DMS114 treated with DMSO at 0.1 percent for 48 hours (cell line): Measurements from ENCODE around the gene IQSEC2.

Source experiments
- DNase-seq: peaks from one replicate; lab custom pipeline; 2025; ENCODE audit not compliant: unreplicated experiment; lab: John Stamatoyannopoulos, UW

IQSEC2 gene

DNA sequence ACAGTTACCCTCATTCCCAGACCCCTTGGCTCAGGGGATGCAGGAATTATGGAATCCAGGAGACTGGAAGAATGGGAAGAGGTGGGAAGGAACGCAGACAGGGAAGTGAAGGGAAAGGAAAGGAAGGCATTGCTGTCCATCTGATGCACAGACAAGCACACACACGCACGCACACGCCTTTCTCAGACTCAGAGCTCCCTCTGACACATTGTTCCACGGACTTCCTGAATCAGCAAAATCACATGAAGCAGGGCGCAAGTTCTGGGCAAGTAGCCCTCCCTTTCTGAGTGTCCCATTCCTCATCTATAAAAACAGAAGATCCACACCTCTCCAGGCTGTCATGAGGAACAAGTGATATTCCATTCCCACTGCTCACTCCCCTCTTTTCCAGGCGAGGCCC lies 13.2 kb downstream of the IQSEC2 start:
- DNase-seq: no peak

DNA sequence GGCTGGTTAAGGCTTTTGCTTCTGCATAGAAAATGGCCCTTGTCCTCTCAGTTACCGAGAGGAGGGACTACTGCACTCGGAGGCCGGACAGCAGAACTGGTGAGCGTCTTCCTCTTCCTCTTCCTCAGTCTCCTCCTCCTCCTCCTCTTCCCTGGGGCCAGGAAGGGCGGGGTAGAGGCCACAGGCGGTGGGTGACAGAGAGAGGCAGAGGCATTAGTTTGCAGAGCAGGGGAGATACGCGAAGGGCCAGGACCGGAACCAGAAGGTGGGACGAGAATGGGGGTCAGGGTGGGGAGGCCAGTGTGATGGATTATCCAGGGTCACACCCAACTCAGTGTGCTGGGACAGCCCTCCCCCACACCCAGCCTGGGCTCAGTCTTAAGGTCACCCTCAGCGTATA lies 14.5 kb downstream of the IQSEC2 start:
- no peak for DNase-seq

GRCh38 chrX:53265771-53266574 lies 15.4 kb downstream of the IQSEC2 start:
- DNase-seq: no peak

DNA sequence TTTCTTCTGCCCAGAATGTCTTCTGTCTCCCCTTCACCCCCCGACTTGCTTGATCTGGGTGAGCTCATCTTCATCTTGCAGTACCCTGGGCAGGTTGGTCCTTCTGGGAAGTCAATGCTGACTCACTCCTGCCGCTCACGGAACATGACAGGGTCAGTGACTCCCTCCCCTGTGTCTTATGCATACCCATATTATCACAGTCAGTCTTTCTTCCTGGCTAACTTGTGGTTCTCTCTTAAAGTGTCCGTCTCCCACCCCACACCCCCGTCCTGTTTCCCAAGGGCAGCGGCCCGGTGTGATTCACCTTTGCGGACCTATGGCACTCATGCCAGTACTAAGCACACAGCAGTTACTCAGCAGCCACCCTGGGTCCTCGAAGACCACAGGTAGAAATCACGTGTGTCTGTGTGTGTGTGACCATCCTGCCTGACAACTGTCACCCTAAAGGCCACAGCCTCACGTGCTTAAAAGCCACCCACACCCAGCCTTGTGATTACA lies 17.7 kb downstream of the IQSEC2 start:
- no peak for DNase-seq

GRCh38 chrX:53262918-53263394 lies 18.4 kb downstream of the IQSEC2 start:
- DNase-seq: no peak

DNA sequence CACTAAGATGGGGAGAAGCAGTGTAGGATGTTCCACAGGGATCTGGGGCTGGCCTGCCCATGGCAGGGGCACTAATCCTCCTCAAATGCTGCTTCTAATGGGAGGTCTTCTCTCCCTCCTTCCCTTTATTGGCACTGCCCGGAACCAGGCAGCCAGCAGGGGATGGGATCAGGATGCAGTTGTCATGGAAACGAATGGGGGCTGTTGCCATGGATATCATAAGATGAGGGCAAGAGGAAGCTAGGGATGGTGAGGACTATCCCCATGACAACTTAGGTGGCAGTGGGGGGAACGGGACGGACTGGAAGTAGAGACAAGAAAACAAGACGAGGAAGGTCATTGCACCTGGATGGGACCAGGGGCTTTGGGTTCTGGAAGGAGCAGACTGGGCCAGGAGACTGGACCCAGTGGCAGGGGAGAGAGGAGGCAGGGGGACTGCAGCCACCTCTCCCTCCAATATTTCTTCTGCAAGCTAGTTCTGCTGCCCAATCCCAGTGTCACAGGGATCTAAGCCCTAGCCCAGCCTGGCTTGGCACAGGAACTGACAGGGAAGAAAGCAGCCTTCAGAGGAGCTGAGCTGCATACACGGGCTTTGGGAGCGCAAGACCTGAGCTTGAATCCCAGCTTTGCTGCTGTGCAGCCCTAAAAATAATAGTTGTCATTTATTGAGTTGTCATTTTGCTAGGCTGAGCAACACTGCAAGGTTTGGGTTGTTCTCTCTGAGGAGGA lies 19.0 kb downstream of the IQSEC2 start:
- DNase-seq: no peak

DNA sequence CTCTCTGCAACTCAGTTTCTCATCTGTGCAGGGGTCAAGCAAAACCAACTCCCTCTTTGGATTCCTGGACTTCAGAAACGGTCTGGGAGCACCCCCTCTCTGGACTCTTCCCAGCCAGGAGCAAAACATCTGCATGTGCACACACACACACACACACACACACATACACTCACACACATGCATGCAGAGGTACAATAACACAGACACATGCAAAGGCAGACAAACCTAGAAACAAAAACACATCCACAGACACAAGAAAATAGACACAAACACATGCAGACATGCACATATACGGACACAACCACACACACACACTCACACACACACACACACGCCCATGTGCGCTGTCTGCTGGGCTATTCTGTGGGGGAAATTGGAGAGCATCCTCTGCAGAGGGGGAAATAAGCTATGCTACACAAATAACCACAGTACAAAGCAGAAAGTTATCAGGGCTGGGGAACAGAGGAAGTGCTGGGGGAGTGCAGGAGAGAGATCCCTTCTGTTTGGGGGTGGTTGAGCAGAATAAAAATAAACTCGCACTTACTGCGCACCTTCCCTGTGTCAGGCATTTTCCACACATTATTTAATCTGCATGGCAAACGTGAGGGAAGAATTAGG lies 19.9 kb downstream of the IQSEC2 start:
- no peak for DNase-seq

DNA sequence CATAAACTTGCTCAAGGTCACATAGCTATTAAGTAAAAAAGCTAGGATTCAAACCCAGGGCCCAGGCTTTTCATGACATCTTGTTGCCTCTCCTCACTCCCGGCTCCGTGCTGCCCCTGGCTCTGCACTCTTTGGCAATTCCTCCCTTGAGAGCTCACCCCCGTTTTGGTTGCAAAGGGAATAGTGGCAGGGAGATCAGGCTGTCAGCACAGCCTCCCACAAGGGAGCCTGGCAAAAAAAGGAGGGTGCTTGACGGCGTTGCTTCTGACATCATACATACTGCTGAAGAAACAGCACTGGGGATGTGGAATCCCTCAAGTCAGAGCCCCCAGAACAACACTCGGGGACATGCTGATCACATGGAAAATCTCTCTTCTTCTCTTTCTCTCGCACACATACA lies 20.5 kb downstream of the IQSEC2 start:
- DNase-seq: no peak

DNA sequence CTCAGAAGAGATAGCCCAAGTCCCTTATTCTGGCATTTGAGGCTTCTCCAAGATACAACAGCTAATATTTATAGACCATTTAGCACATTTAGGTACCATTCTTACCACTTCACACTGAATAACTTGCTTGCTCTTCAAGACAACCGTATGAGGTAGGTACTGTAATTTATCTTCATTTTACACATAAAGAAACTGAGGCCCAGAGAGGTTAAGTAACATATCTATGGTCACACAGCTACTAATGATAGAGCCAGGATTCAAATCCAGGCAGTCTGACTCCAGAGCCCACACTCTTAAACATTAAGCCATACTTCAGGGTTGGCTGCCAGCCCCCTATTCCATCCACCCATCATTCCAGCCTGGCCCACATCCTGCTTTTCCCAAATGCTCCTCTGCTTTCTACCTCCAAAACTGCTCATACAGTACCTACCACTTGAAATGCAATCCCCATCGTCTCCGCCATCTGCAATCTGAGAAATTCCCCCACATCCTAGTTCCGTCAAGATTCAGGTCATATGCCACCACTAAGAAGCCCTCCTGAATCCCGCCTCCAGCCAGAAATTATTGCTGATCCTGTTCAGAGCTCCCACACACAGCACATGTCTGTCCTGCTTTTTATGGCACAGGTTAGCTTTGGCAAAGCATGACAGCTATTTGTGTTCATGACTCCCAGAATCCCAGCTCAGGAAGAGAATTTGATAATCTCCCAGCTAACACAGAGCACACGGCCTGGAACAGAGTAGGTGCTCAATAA lies 23.5 kb downstream of the IQSEC2 start:
- DNase-seq: no peak

- no peak for DNase-seq
Observed at GRCh38 chrX:53257166-53257565, 24.2 kb downstream of the IQSEC2 start.

GRCh38 chrX:53256446-53257041 lies 24.8 kb downstream of the IQSEC2 start:
- no peak for DNase-seq

- DNase-seq: no peak
Observed at GRCh38 chrX:53255738-53256191, 25.6 kb downstream of the IQSEC2 start.

DNA sequence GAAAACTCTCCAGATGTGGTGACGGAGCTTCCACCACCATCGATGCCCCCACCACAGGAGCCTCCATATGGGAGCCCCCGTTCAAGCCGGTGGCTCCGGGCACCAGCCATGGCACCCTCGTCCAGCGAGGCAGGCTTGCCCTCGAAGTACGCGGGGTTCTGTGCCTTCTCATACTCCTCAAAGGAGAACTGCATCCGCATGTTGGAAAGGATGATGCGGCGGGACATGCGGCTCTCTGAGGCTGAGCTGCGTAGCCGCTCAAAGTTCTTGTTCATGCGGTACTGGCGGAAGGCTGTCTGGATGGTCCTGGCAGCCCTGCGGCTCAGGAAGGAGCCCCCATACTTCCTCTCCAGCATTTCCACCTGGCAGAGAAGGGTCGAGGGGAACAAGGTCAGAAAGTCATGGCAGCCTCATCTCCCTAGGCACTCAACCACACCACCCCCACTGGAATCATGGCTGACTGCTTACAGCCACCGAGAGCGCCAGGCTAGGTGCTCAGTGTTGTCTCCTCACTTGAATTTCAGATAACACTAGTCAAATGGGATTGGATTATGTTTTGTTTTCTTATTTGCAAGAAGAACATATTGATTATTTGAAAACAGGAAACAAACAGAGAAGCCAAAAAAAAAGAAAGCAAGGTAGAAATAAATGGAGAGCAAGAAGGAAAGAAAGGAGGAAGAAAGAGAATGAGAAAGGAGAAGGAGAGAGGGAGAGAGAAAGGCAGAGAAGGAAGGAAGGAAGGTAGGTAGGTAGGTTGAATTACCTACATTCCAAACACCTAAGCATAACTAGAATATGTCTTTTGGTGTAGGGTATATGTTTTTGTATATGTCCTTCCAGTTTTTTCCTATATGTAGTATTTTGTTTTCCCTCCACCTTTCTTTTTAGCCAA lies 26.6 kb downstream of the IQSEC2 start:
- DNase-seq: no peak

DNA sequence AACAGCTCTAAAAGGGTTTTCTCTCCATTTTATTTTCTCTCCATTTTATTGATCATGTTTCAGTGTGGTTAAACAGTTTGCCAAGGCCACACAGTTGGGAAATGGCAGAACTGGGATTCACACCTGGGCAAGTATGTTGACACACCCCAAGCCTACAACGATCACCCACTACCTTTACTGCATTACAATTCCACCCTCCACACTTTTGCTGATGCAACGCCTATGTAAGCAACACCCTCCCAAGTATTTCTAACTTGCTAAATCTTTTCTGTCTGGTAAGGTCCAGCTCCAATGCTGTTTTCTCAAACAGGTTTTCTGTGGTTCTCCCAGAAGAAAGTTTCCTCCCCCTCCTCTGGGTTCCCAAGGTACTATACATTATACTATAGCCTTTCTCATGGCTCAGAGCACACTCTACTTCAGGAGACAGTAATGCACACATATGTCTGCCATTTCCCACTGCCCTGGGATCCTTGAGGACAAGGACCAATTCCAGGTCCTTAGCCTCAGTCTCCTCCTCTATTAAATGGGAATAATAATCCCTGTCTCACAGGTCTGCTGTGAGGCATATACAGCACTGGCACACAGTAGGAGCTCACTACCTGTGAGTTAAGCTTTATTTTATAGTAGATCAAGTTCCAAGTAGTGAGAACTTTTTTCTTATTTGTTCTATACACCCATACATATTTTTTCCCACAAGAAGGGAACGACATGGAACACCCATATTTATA lies 27.9 kb downstream of the IQSEC2 start:
- no peak for DNase-seq

DNA sequence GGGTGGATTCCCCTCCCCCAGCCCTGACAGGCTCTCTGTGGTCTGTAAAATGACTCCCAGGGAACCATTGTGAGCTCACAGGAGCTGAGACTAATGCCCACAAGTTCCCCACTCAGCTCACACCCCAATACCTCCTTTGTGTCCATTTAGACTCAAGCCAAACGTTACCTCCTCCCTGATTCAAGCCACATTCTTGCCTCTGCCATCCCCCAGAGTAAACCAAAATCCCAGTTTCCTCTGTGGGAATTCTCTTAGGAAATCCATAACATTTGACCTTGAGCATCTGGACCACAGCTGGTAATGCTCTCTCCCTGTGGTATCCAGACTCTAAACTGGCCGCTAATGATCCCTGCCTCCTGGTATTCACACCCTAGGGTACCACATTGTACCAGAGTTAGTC lies 30.1 kb downstream of the IQSEC2 start:
- DNase-seq: no peak

DNA sequence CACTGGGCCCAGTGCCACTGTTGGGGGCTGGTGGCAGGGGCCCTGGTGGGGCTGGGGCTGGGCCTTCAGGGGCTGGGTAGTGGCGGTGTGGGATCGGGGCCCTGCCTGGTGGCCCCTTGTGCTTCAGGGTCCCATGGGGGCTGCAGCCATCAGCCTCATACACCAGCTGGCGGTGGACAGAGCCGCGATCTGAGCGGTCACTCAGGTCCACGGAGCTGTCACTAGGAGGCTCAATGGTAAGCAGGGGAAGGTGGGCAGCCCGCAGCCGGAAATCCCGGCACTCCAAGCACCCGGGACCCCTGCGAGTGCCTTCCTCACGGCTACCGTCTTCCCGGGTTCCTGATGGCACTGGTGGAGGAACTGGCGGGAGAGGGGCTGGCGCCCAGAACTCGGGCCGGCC lies 30.8 kb downstream of the IQSEC2 start:
- no peak for DNase-seq

GRCh38 chrX:53249408-53250042 lies 31.9 kb downstream of the IQSEC2 start:
- no peak for DNase-seq

GRCh38 chrX:53247928-53248327 lies 33.5 kb downstream of the IQSEC2 start:
- DNase-seq: no peak
